Left lung (tissue), 10 donors: ENCODE measurements around the gene JMJD1C. TPM values are rescaled to one million over a fixed set of nuclear protein-coding genes. Genes with fewer than 3 reads are reported as not detected.

Source experiments
- ATAC-seq: fragments of 200-7000 bp; cut with Tn5 transposase; one replicate; pipeline ENCODE4 v1.9.1; 2020; ENCODE audit warnings: moderate library complexity
- DNase-seq, 4 donors: peaks; one replicate each; pipeline ENCODE4 v3.0.0-alpha.2; 2013 to 2020
- H3K27ac ChIP-seq, 2 donors: fragments of 200-600 bp; sonication (generic) in 1 of 2; one replicate each; pipeline versions ENCODE4 v1.5.0 to v1.8.0; 2020 to 2021
- H3K27me3 ChIP-seq, 2 donors: fragments of 200-600 bp; sonication (generic) in 1 of 2; one replicate each; pipeline versions ENCODE4 v1.5.0 to v1.8.0; 2020 to 2021
- H3K36me3 ChIP-seq, 2 donors: fragments of 200-600 bp; sonication (generic) in 1 of 2; one replicate each; pipeline versions ENCODE4 v1.5.0 to v1.8.0; 2020 to 2021
- H3K4me1 ChIP-seq, 2 donors: fragments of 200-600 bp; one replicate each; pipeline ENCODE4 v1.8.0; 2021
- H3K4me3 ChIP-seq, 2 donors: fragments of 200-600 bp; sonication (generic) in 1 of 2; one replicate each; pipeline versions ENCODE4 v1.5.0 to v1.8.0; 2020 to 2021; ENCODE audit warnings: mild to moderate bottlenecking in 1 of 2
- H3K9me3 ChIP-seq, 2 donors: fragments of 200-600 bp; sonication (generic) in 1 of 2; one replicate each; pipeline versions ENCODE4 v1.5.0 to v1.8.0; 2020 to 2021
- CTCF ChIP-seq, 2 donors: fragments of 200-600 bp; sonication (generic) in 1 of 2; IDR thresholded peaks; one replicate each; pipeline versions ENCODE4 v1.5.0 to v1.8.0; 2021; ENCODE audit warnings: antibody characterized with exemption in 2 of 2
- intact Hi-C, 2 donors: fragments of 100-400 bp; cut with DNase I; formaldehyde crosslinking; loops; one replicate each; pipeline versions ENCODE4 v1.11.2 to v1.14.2; 2022
- polyA plus RNA-seq, 6 donors: library from polyadenylated mRNA; unstranded; fragments of 120-200 nt; gene quantifications; one replicate each; pipeline ENCODE4 v1.2.1, GENCODE V29; 2013; ENCODE audit not compliant: insufficient read length in 6 of 6
- total RNA-seq, 2 donors: library from RNA; stranded (reverse); fragmentation: NEBNext Ultra II Directional; extraction: Animal tissue kit (Norgen Biotek cat#: 25700); gene quantifications; one replicate each; pipeline ENCODE4 v1.2.1, GENCODE V29; 2021
- donor health status: DM: no; HTN: yes; CAD: no.
- donor health status: DM: no; HTN: no; CAD: no.

JMJD1C gene
- total and polyA plus RNA-seq, 8 donors: 68.0 to 130 (median 98.6) TPM

DNA sequence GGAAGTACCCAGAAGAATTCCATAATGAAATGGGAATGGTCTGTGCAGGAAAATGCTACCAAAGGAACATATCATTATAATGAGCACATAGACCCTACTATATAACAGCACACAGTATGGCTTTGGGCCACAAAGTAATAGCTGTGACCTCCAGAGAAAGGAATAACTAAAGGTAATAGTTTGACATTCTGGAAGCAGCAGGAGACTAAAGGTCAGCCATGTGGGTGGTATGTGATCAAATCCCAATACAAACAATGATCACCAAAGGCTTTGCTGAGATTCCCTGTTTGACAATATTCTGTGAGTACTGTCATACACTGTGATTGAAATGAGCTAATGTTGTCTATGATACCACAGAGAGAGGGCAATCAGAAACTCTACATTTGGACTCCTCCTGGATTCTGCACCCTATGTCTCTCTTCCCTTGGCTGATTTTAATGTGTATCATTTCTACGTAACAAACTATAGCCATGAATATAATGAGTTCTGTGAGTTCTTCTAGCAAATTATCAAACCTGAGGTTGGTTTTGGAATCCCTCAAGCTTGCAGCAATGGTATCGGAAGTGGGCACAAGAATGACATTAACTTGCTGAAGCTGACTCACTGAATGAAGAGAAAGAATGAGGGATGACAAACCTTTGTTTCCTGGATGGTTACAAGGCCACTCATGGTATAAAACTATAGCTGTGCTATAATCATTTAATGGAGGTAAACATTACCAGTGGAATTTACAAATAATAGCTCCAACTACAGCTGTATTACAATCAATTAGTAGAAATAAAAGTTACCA is 99.6 kb downstream of the JMJD1C start:
- ATAC-seq: no peak
- H3K27me3 ChIP-seq: no peaks in the 10 kb centered on the region
- peaks cover 0 to 5% of the 10 kb centered on the region in 2 donors for H3K4me1 ChIP-seq
- no peak for TF ChIP-seq CTCF (IDR thresholded peaks at IDR 0.05)
- no peaks in the 10 kb centered on the region for H3K9me3 ChIP-seq
- DNase-seq: no peak
- H3K27ac ChIP-seq: no peak overlapping the region
- no peaks in the 10 kb centered on the region for H3K36me3 ChIP-seq
- H3K4me3 ChIP-seq: no peak overlapping the region
- intact Hi-C loops: no loop called here

DNA sequence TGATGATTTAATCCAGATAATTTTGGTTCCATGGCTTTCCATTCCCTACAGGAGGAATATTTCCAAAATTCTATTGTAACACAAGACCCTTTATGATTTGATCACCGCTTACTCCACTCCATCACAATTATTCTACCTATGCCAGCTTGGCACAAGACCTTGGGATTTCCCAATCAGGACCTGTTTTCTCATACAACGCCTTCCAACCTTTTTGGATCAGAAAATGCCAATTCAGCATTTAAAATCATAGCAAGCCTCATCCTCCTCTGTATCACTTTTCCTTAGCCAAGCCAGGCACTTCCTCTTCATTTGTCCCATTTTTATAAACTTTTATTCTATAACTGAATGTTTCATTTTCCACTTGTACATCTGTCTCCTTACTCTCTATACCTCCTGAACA is 100.9 kb downstream of the JMJD1C start:
- no peak for TF ChIP-seq CTCF (IDR thresholded peaks at IDR 0.05)
- intact Hi-C loops: no loop called here

GRCh38 chr10:63363951-63364350 is 101.8 kb downstream of the JMJD1C start:
- Histone ChIP-seq H3K4me1 (peaks cover 0 to 2% of the 10 kb centered on the region in 2 donors), H3K9me3 (no peaks in the 10 kb centered on the region), H3K36me3 (no peaks in the 10 kb centered on the region), H3K4me3 (no peak overlapping the region), H3K27me3 (no peaks in the 10 kb centered on the region), H3K27ac (no peak overlapping the region)
- no peak for DNase-seq
- no peak for TF ChIP-seq CTCF (IDR thresholded peaks at IDR 0.05)
- intact Hi-C loops: no loop called here
- ATAC-seq: no peak

More for the DNA sequence above, 100.9 kb downstream of the JMJD1C start:
- H3K9me3 ChIP-seq: no peaks in the 10 kb centered on the region
- H3K27ac ChIP-seq: no peak overlapping the region
- DNase-seq: no peak
- H3K27me3 ChIP-seq: no peaks in the 10 kb centered on the region
- H3K36me3 ChIP-seq: no peaks in the 10 kb centered on the region
- H3K4me1 ChIP-seq: peaks cover 0 to 5% of the 10 kb centered on the region in 2 donors
- no peak for ATAC-seq
- no peak overlapping the region for H3K4me3 ChIP-seq

- Histone ChIP-seq H3K9me3 (no peaks in the 10 kb centered on the region), H3K27ac (no peak overlapping the region), H3K36me3 (no peaks in the 10 kb centered on the region), H3K4me1 (no peaks in the 10 kb centered on the region), H3K27me3 (no peaks in the 10 kb centered on the region), H3K4me3 (no peak overlapping the region)
- ATAC-seq (no peak), DNase-seq (no peak)
- intact Hi-C loops: no loop called here
- no peak for TF ChIP-seq CTCF (IDR thresholded peaks at IDR 0.05)
Measured at GRCh38 chr10:63355682-63356081, 110.1 kb downstream of the JMJD1C start.

DNA sequence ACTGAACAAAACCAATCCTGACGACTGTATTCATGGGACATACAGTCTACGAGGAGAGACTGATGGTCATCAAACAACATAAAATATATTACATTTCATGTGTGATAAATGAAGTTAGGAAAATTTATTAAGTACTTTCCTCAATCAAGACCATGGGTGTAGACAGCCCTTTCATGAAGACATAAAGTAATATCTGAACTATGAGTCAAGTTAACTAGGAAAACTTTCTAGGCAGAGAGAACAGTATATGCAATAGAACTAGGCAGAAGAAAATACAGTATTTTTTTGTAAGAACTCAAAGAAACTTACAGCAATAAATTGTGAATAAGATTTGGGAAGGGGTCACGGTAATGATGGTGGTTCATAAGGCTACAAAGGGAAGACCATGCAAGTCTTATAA is 112.8 kb downstream of the JMJD1C start:
- Histone ChIP-seq H3K9me3 (no peaks in the 10 kb centered on the region), H3K4me1 (no peaks in the 10 kb centered on the region), H3K27me3 (no peaks in the 10 kb centered on the region), H3K27ac (no peak overlapping the region), H3K4me3 (no peak overlapping the region), H3K36me3 (no peaks in the 10 kb centered on the region)
- no peak for ATAC-seq
- intact Hi-C loops: no loop called here
- TF ChIP-seq CTCF (IDR thresholded peaks at IDR 0.05): no peak
- DNase-seq: no peak
